PC-3 (cell line): ENCODE measurements around the gene RTKN. TPM values are rescaled to one million over a fixed set of nuclear protein-coding genes. Genes with fewer than 3 reads are reported as not detected.

Experiments used
- ATAC-seq: fragments of 200-7000 bp; cut with Tn5 transposase; 2 replicates; pipeline ENCODE4 v1.9.1; 2020; ENCODE audit warnings: mild to moderate bottlenecking, moderate library complexity
- BruUV-seq: library from RNA; stranded (reverse); fragments of 400-500 nt; replicated peaks from 2 replicates; lab custom pipeline; 2021; lab: Mats Ljungman, UMichigan
- CTCF ChIA-PET: fragments of 300-600 bp; sonication (Branson Sonifier 250); formaldehyde crosslinking; loops from one replicate; lab custom pipeline; 2022; ENCODE audit warnings: antibody characterized with exemption; lab: Charles Lee
- POLR2A ChIA-PET: fragments of 300-600 bp; sonication (Branson Sonifier 250); formaldehyde crosslinking; loops from one replicate; lab custom pipeline; 2022; ENCODE audit warnings: antibody characterized with exemption; ENCODE audit not compliant: unreplicated experiment; lab: Charles Lee
- DNase-seq: peaks from one replicate; pipeline ENCODE4 v3.0.0-alpha.2; 2015
- H2AFZ ChIP-seq: fragments of 300-600 bp; sonication (generic); 2 replicates; pipeline ENCODE4 v1.6.0; 2016; ENCODE audit warnings: antibody characterized with exemption, low read length
- H3F3A ChIP-seq: fragments of 300-600 bp; sonication (generic); one replicate; pipeline ENCODE4 v1.6.0; 2017; ENCODE audit warnings: antibody characterized with exemption, low read length, control low read depth, mild to moderate bottlenecking; ENCODE audit not compliant: unreplicated experiment
- H3K27ac ChIP-seq: fragments of 300-600 bp; sonication (generic); 2 replicates; pipeline ENCODE4 v1.5.1; 2016; ENCODE audit warnings: mild to moderate bottlenecking, low read length
- H3K27me3 ChIP-seq: fragments of 300-600 bp; sonication (generic); 2 replicates; pipeline ENCODE4 v1.6.1; 2016; ENCODE audit warnings: low read length, mixed read lengths
- H3K36me3 ChIP-seq: fragments of 300-600 bp; sonication (generic); 2 replicates; pipeline ENCODE4 v1.6.1; 2016; ENCODE audit warnings: low read depth, mixed run types, low read length, mixed read lengths
- H3K4me1 ChIP-seq: fragments of 300-600 bp; sonication (generic); 2 replicates; pipeline ENCODE4 v1.5.1; 2016; ENCODE audit warnings: low read length; ENCODE audit not compliant: insufficient read depth
- H3K4me2 ChIP-seq: fragments of 300-600 bp; sonication (generic); 2 replicates; pipeline ENCODE4 v1.6.0; 2016; ENCODE audit warnings: low read length
- H3K4me3 ChIP-seq: fragments of 300-600 bp; sonication (generic); 2 replicates; pipeline ENCODE4 v1.5.1; 2016; ENCODE audit warnings: mild to moderate bottlenecking, low read length, mixed read lengths
- H3K79me2 ChIP-seq: fragments of 300-600 bp; sonication (generic); 2 replicates; pipeline ENCODE4 v1.6.1; 2017; ENCODE audit warnings: low read length, mixed read lengths
- H3K9ac ChIP-seq: fragments of 300-600 bp; sonication (generic); 2 replicates; pipeline ENCODE4 v1.6.0; 2016; ENCODE audit warnings: mild to moderate bottlenecking, low read length
- H3K9me2 ChIP-seq: fragments of 300-600 bp; sonication (generic); replicated peaks from 2 replicates; pipeline ENCODE4 v1.6.1; 2016; ENCODE audit warnings: mixed run types, low read length, mixed read lengths
- H3K9me3 ChIP-seq: fragments of 300-600 bp; sonication (generic); 2 replicates; pipeline ENCODE4 v1.6.1; 2016; ENCODE audit warnings: low read length, mixed read lengths
- H4K20me1 ChIP-seq: fragments of 300-600 bp; sonication (generic); 2 replicates; pipeline ENCODE4 v1.6.1; 2016; ENCODE audit warnings: low read length, mixed read lengths
- CTCF ChIP-seq: fragments of 300-600 bp; sonication (generic); conservative IDR thresholded peaks from 2 replicates; pipeline ENCODE4 v1.5.1; 2017; ENCODE audit warnings: antibody characterized with exemption, low read depth, mild to moderate bottlenecking, low read length
- EZH2 ChIP-seq: fragments of 300-600 bp; sonication (generic); IDR thresholded peaks from one replicate; pipeline ENCODE4 v1.6.1; 2017; ENCODE audit warnings: antibody characterized with exemption, mild to moderate bottlenecking, low read length; ENCODE audit not compliant: unreplicated experiment
- EZH2phosphoT487 ChIP-seq: fragments of 300-600 bp; sonication (generic); IDR thresholded peaks from 2 replicates; pipeline ENCODE4 v1.6.1; 2018; ENCODE audit warnings: mild to moderate bottlenecking, antibody characterized with exemption, low read length, borderline replicate concordance
- intact Hi-C: fragments of 100-400 bp; cut with micrococcal nuclease; formaldehyde crosslinking; loops from 2 replicates; pipeline ENCODE4 v1.9.0; 2023
- total RNA-seq: library from RNA; depleted of rRNA; stranded (reverse); fragments of >200 nt; gene quantifications from 2 replicates; pipeline ENCODE4 v1.2.3, GENCODE V29; 2014

Gene RTKN
- total RNA-seq, 1 experiment from 2014 or later: 90.5 TPM

DNA sequence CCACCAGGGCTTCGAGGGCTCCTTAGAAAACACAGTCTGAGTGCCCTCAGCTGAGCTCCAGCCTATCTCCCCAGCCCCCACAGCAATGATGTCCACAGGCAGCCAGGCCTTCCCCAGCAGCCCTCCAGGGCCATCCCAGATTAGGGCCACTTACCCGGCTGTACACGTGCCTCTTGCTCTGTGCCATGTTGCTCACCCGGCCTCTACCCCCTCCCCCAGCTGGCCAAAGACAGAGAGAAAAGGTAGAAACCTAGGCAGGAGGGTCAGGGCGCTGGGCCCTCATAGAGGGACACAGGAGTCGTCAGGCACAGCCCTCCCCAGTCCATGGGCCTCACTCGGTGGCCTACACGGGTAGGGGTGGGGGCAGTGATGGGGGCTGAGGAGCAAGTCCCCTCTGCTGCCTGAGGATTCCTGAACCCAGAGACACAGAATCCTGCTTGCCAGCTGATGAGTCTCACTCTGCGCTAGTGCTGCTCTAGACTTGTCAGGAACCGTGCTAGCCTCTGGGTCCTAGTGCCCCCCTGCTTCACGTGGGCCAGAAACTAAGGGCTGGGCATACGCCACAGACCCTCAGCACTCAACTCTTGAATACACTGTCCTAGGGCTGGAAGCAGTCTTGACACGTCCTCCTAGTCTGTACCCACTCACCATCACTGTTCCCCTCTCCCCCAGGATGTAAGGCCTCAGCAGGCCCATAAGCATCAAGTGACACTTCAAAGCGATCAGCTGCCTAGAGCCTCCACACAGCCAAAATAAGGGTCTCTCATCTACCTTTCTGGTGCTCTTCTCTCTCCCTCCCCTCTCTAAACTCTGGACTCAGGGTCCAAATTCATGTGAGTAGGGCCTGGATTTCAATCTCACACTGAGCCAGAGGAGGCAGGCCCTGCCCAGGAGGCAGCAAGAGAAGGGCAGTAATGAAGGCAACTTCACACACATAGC is 61.6 kb downstream of the RTKN start, which contains the start of gene DCTN1:
DCTN1 (minus strand) TSS at position 461 of the 939 bp plus-strand sequence; CDS start at position 187, 274 bp downstream.
- intact Hi-C loops: no loop called here
- TF ChIP-seq EZH2: no peak
- TF ChIP-seq CTCF: no peak
- no peak for TF ChIP-seq EZH2phosphoT487
- BruUV-seq: no TSS peak
- no peak within 1 kb of the TSS for H2AFZ ChIP-seq
- DNase-seq: no peak
- no peaks in the 10 kb centered on the region for H3K27me3 ChIP-seq
- no peaks in the 10 kb centered on the region for H3K9me3 ChIP-seq
- CTCF ChIA-PET: no interaction called here
- no peaks in the 10 kb centered on the region for H3F3A ChIP-seq
- H3K36me3 ChIP-seq: peaks cover 8% of the 10 kb centered on the region; the same call in 1 of the 2 replicates
- H3K4me1 ChIP-seq: 0 out of 2 replicates have a peak, but pooled peaks cover 5% of the 10 kb centered on the region
- H3K9ac ChIP-seq: no peak within 1 kb of the TSS
- no peaks in the 10 kb centered on the region for H4K20me1 ChIP-seq
- H3K27ac ChIP-seq: no peak within 1 kb of the TSS
- peaks cover 38% of the 10 kb centered on the region for H3K79me2 ChIP-seq
- no peak for ATAC-seq
- POLR2A ChIA-PET: no interaction called here
- no peaks in the 10 kb centered on the region for H3K9me2 ChIP-seq
- no peak within 1 kb of the TSS for H3K4me2 ChIP-seq
- no peak within 1 kb of the TSS for H3K4me3 ChIP-seq

- Histone ChIP-seq H3K27ac (no peak overlapping the region), H3K9me2 (no peaks in the 10 kb centered on the region), H2AFZ (no peak overlapping the region), H3K4me1 (no peaks in the 10 kb centered on the region), H4K20me1 (no peaks in the 10 kb centered on the region), H3K27me3 (no peaks in the 10 kb centered on the region), H3K9ac (no peak overlapping the region), H3K79me2 (peaks cover 28% of the 10 kb centered on the region), H3K4me3 (no peak overlapping the region), H3K36me3 (peaks cover 8% of the 10 kb centered on the region; the same call in 1 of the 2 replicates), H3K9me3 (no peaks in the 10 kb centered on the region), H3K4me2 (no peak overlapping the region), H3F3A (no peaks in the 10 kb centered on the region)
- DNase-seq: no peak
- CTCF ChIA-PET: no interaction called here
- no peak for ATAC-seq
- TF ChIP-seq CTCF: no peak
- no peak for TF ChIP-seq EZH2
- no peak for TF ChIP-seq EZH2phosphoT487
- intact Hi-C loops: no loop called here
- POLR2A ChIA-PET: no interaction called here
- no TSS peak for BruUV-seq
Measured at GRCh38 chr2:74378007-74378406, 63.7 kb downstream of the RTKN start.

DNA sequence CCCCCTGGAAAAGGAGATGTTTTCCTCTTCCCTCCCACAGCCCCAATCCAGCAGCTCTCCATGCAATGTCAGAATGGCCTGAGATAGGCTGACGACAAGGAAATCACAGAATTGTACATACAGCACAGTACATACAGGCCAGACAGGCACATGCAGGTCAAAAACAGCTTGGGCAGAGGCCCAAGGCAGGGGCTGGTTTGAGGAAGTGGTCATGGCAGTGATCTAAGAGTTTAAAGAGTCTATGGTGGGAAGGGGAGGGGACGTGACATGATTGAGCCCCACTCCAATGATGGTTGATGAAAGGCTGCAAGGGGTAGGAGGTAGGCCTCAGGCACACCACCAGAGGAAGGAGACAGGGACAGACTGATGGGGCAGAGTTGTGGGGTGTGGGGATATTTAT is 65.9 kb downstream of the RTKN start:
- Histone ChIP-seq H3K9ac (no peak overlapping the region), H3K27ac (no peak overlapping the region), H3K4me1 (no peaks in the 10 kb centered on the region), H3F3A (no peaks in the 10 kb centered on the region), H3K79me2 (peaks cover 11% of the 10 kb centered on the region), H3K4me2 (no peak overlapping the region), H3K27me3 (no peaks in the 10 kb centered on the region), H3K36me3 (peaks cover 6% of the 10 kb centered on the region; the same call in 1 of the 2 replicates), H3K9me2 (no peaks in the 10 kb centered on the region), H2AFZ (no peak overlapping the region), H3K4me3 (no peak overlapping the region), H4K20me1 (no peaks in the 10 kb centered on the region), H3K9me3 (no peaks in the 10 kb centered on the region)
- ChIA-PET POLR2A (no interaction called here), CTCF (no interaction called here)
- intact Hi-C loops: no loop called here
- no peak for TF ChIP-seq EZH2
- TF ChIP-seq CTCF: no peak
- no peak for TF ChIP-seq EZH2phosphoT487
- no TSS peak for BruUV-seq
- DNase-seq (no peak), ATAC-seq (no peak)
